ENCODE results near the gene MFAP1. TPM values are rescaled to one million over a fixed set of nuclear protein-coding genes. Genes with fewer than 3 reads are reported as not detected.

The MFAP1 gene
- total RNA-seq, 1 donor from 2014 or later: 28.6 TPM

DNA sequence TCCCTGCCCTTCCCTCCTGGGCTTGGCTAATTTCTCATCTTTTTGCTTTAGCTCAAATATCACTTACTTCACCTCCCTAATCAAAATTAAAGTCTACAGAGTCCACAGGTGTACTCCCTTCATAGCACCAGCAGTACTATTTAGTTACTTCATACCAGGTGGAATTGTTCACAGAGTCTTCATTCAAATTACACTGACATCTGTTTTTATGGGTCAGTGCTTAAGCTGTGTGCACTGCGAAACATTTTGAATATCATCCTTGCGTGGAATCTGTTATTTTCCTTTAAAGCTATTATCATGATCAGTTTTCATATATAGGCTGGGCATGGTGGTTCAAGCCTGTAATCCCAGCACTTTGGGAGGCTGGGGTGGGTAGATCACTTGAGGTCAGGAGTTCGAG is 35.1 kb downstream of the MFAP1 start:
- Histone ChIP-seq H3K36me3 (ENCODE audit: control insufficient read depth, insufficient read depth, low read length) (no peaks in the 10 kb centered on the region), H3K4me3 (ENCODE audit: low read depth, low read length) (no peak overlapping the region)
- TF ChIP-seq CTCF (IDR thresholded peaks at IDR 0.05; ENCODE audit: insufficient read depth, low read length, poor library complexity, severe bottlenecking): no peak

DNA sequence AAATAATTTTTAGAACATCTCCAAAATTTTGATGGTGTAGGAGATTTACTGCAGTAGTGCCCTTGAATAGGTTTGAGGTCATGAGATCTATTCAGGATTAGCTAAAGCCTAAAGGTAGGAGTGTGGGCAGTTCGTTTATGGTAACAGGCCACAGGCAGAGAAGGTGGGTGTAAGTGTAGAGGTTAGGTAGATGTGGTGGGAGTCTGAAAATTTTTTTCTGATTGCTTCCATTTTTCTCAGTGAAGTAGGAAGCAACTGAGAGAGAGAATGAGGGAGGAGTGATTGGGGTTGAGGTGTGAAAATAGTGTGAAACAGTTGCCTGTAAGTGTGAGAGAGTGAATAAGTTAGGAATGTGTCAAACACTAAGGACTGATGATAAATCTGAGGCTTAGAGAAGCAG is 45.5 kb downstream of the MFAP1 start:
- no peak for DNase-seq (ENCODE audit: low read depth)
- H3K4me3 ChIP-seq (ENCODE audit: low read depth, low read length): no peak overlapping the region
- no peaks in the 10 kb centered on the region for H3K27me3 ChIP-seq (ENCODE audit: control insufficient read depth, insufficient read depth, low read length)

More for the DNA sequence above, 35.1 kb downstream of the MFAP1 start:
- H3K27me3 ChIP-seq (ENCODE audit: control insufficient read depth, insufficient read depth, low read length): no peaks in the 10 kb centered on the region
- no peak for DNase-seq (ENCODE audit: low read depth)

GRCh38 chr15:43777267-43777914 is 47.1 kb downstream of the MFAP1 start:
- DNase-seq (ENCODE audit: low read depth): no peak
- TF ChIP-seq CTCF (IDR thresholded peaks at IDR 0.05; ENCODE audit: insufficient read depth, low read length, poor library complexity, severe bottlenecking): peak; percentile 92
- H3K27me3 ChIP-seq (ENCODE audit: control insufficient read depth, insufficient read depth, low read length): no peaks in the 10 kb centered on the region
- H3K36me3 ChIP-seq (ENCODE audit: control insufficient read depth, insufficient read depth, low read length): no peaks in the 10 kb centered on the region
- H3K4me3 ChIP-seq (ENCODE audit: low read depth, low read length): peak overlapping the region; percentile 36

More for the DNA sequence above, 45.5 kb downstream of the MFAP1 start:
- TF ChIP-seq CTCF (IDR thresholded peaks at IDR 0.05; ENCODE audit: insufficient read depth, low read length, poor library complexity, severe bottlenecking): no peak
- H3K36me3 ChIP-seq (ENCODE audit: control insufficient read depth, insufficient read depth, low read length): no peaks in the 10 kb centered on the region

DNA sequence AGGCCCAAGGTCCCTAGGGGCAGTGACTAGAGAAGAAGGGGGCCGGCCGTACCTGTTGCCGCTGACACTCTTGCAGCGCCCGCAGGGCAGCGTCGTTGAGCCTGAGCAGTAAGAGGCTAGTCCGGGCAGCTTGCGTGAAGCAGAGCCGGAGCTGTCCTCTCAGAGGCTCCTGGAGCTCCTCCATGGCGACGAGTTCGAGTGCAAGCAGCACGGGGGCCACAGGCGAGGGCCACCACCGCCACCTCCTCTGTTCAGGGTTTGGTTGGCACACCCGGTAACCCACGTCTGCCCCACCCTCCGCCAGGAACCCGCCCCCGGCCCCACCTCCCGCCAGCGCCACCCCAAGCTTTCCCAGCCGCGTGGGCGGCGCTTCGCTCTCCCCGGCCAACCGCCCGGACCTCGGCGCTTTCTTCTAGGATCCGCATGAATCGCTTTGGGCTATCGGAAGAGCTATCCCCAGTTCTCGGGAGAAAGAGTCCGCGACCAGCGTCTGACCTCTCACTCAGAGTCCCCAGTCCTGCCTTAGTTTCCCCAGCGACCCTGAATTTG is 47.7 kb downstream of the MFAP1 start, which contains the start of gene ELL3:
TSS of gene ELL3 (minus strand) at position 249 of the 549 bp plus-strand sequence. CDS start at position 184, 65 bp downstream.
- peak within 1 kb of the TSS; percentile 36 for H3K4me3 ChIP-seq (ENCODE audit: low read depth, low read length)
- DNase-seq (ENCODE audit: low read depth): no peak
- no peak for TF ChIP-seq CTCF (IDR thresholded peaks at IDR 0.05; ENCODE audit: insufficient read depth, low read length, poor library complexity, severe bottlenecking)
- peaks cover under 1% of the 10 kb centered on the region for H3K36me3 ChIP-seq (ENCODE audit: control insufficient read depth, insufficient read depth, low read length)
- no peaks in the 10 kb centered on the region for H3K27me3 ChIP-seq (ENCODE audit: control insufficient read depth, insufficient read depth, low read length)

- H3K4me3 ChIP-seq (ENCODE audit: low read depth, low read length): peak overlapping the region; percentile 36
- peaks cover 1% of the 10 kb centered on the region for H3K36me3 ChIP-seq (ENCODE audit: control insufficient read depth, insufficient read depth, low read length)
- no peak for DNase-seq (ENCODE audit: low read depth)
- TF ChIP-seq CTCF (IDR thresholded peaks at IDR 0.05; ENCODE audit: insufficient read depth, low read length, poor library complexity, severe bottlenecking): no peak
- H3K27me3 ChIP-seq (ENCODE audit: control insufficient read depth, insufficient read depth, low read length): no peaks in the 10 kb centered on the region
Measured at GRCh38 chr15:43776101-43776717, 48.3 kb downstream of the MFAP1 start.

Data from kidney epithelial cell (primary cell).